Ascending aorta (tissue), 2 donors: Measurements from ENCODE around the gene CLK3. TPM values are rescaled to one million over a fixed set of nuclear protein-coding genes. Genes with fewer than 3 reads are reported as not detected.

ENCODE experiments used
- DNase-seq, 2 donors: peaks; one replicate each; pipeline ENCODE4 v3.0.0-alpha.2; 2019; ENCODE audit warnings: low spot score in 2 of 2
- H3K27ac ChIP-seq, 2 donors: fragments of 200-600 bp; sonication (generic); one replicate each; pipeline ENCODE4 v1.5.1; 2016 to 2017; ENCODE audit warnings: mild to moderate bottlenecking in 1 of 2
- H3K27me3 ChIP-seq: fragments of 200-600 bp; sonication (generic); one replicate; pipeline ENCODE4 v1.5.1; 2017
- H3K36me3 ChIP-seq, 2 donors: fragments of 200-600 bp; sonication (generic); one replicate each; pipeline ENCODE4 v1.5.1; 2016
- H3K4me1 ChIP-seq, 2 donors: fragments of 200-600 bp; sonication (generic); one replicate each; pipeline ENCODE4 v1.5.1; 2016 to 2017; ENCODE audit warnings: mild to moderate bottlenecking in 1 of 2
- H3K4me3 ChIP-seq, 2 donors: fragments of 200-600 bp; sonication (generic); one replicate each; pipeline ENCODE4 v1.5.1; 2016 to 2017; ENCODE audit warnings: mild to moderate bottlenecking in 1 of 2
- H3K9me3 ChIP-seq, 2 donors: fragments of 200-600 bp; sonication (generic); one replicate each; pipeline ENCODE4 v1.5.1; 2016
- CTCF ChIP-seq, 3 experiments: fragments of 200-600 bp in 2 of 3; fragments of 450-650 bp in 1 of 3; sonication (generic) in 2 of 3; IDR thresholded peaks; one replicate each; pipeline ENCODE4 v1.5.1; 2016 to 2019; ENCODE audit warnings: antibody characterized with exemption in 3 of 3, mild to moderate bottlenecking in 1 of 3, moderate library complexity in 1 of 3
- intact Hi-C: fragments of 100-400 bp; cut with DNase I; formaldehyde crosslinking; loops from one replicate; pipeline ENCODE4 v1.15.1; 2023
- total RNA-seq: library from RNA; depleted of rRNA; stranded (reverse); fragments of >200 nt; gene quantifications from one replicate; pipeline ENCODE4 v1.1.0, GENCODE V29; 2016

The CLK3 gene
- total RNA-seq, 1 donor from 2014 or later = 154 TPM

- Histone ChIP-seq H3K36me3 (peaks cover 0 to 2% of the 10 kb centered on the region in 2 donors), H3K27ac (no peak overlapping the region), H3K4me3 (no peak overlapping the region), H3K4me1 (peaks cover 0 to 17% of the 10 kb centered on the region in 2 donors), H3K9me3 (no peaks in the 10 kb centered on the region), H3K27me3 (no peaks in the 10 kb centered on the region)
- no peak for DNase-seq
- TF ChIP-seq CTCF (IDR thresholded peaks at IDR 0.05) = no peak
- intact Hi-C loops = no loop called here
Observed at GRCh38 chr15:74646480-74646879, 30.8 kb downstream of the CLK3 start.

- DNase-seq = no peak
- no peak for TF ChIP-seq CTCF (IDR thresholded peaks at IDR 0.05)
- intact Hi-C loops = no loop called here
Observed at GRCh38 chr15:74648051-74648842, 32.6 kb downstream of the CLK3 start.

GRCh38 chr15:74651242-74651741 lies 35.7 kb downstream of the CLK3 start:
- no peak for DNase-seq
- Histone ChIP-seq H3K9me3 (no peaks in the 10 kb centered on the region), H3K27ac (no peak overlapping the region), H3K36me3 (peaks cover 7 to 19% of the 10 kb centered on the region in 2 donors), H3K4me3 (no peak overlapping the region), H3K27me3 (no peaks in the 10 kb centered on the region), H3K4me1 (no peaks in the 10 kb centered on the region)
- intact Hi-C loops = no loop called here
- TF ChIP-seq CTCF (IDR thresholded peaks at IDR 0.05) = no peak

More at GRCh38 chr15:74648051-74648842, 32.6 kb downstream of the CLK3 start:
- H3K4me3 ChIP-seq = no peak overlapping the region
- H3K27ac ChIP-seq = no peak overlapping the region
- H3K9me3 ChIP-seq = no peaks in the 10 kb centered on the region
- H3K4me1 ChIP-seq = peaks cover 0 to 5% of the 10 kb centered on the region in 2 donors
- peaks cover 0 to 10% of the 10 kb centered on the region in 2 donors for H3K36me3 ChIP-seq
- H3K27me3 ChIP-seq = no peaks in the 10 kb centered on the region

- no peak for DNase-seq
- H3K9me3 ChIP-seq = no peaks in the 10 kb centered on the region
- TF ChIP-seq CTCF (IDR thresholded peaks at IDR 0.05) = no peak
- H3K27ac ChIP-seq = no peak overlapping the region
- no peaks in the 10 kb centered on the region for H3K4me1 ChIP-seq
- intact Hi-C loops = no loop called here
- peaks cover 7 to 19% of the 10 kb centered on the region in 2 donors for H3K36me3 ChIP-seq
- H3K27me3 ChIP-seq = no peaks in the 10 kb centered on the region
- H3K4me3 ChIP-seq = no peak overlapping the region
Observed at GRCh38 chr15:74653426-74654102, 37.9 kb downstream of the CLK3 start.

DNA sequence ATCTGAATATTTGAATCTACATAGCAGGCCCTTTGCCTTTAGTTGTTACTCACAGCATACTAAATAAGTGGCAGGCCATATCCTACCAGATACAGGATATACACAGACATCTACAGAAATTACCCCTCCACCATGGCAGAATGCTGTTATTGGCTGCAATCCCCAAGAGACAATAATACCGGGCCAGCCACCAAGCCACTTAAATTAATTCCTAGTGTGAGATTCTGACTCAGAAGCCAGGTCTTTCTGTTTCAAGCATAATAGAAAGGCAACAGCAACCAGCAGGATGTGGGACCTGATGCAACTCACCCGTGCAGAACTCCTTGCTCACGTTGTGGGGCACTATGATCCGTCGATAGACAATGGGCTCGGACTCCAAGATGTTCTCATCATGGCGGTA lies 39.8 kb downstream of the CLK3 start:
- intact Hi-C loops = no loop called here
- DNase-seq = no peak
- no peak overlapping the region for H3K4me3 ChIP-seq
- H3K9me3 ChIP-seq = no peaks in the 10 kb centered on the region
- TF ChIP-seq CTCF (IDR thresholded peaks at IDR 0.05) = no peak
- H3K27ac ChIP-seq = no peak overlapping the region
- no peaks in the 10 kb centered on the region for H3K27me3 ChIP-seq
- peaks cover 10 to 19% of the 10 kb centered on the region in 2 donors for H3K36me3 ChIP-seq
- H3K4me1 ChIP-seq = no peaks in the 10 kb centered on the region
